GM13977 (cell line): ENCODE results near the gene HERC2.
"Not testable (repeated sequence)": the region's sequence is repeated elsewhere in the genome, so short reads cannot be mapped to it uniquely, and the experiment has no call there.

ENCODE experiments used
- DNase-seq: peaks from one replicate; pipeline ENCODE4 v3.0.0; 2012; ENCODE audit warnings: low spot score
- CTCF ChIP-seq: IDR thresholded peaks from 2 replicates; pipeline ENCODE4 v1.5.1; 2012; ENCODE audit warnings: mild to moderate bottlenecking, control low read depth; ENCODE audit not compliant: insufficient read depth; ENCODE audit errors: extremely low read depth, missing control alignments
- in situ Hi-C: fragments of 300-500 bp; cut with MboI; formaldehyde crosslinking; loops from one replicate; pipeline ENCODE4 v1.12.0; 2022; ENCODE audit warnings: low sequenced_read_pairs, low pct_unique_long_range_greater_than_20kb, mixed read lengths, inconsistent platforms; ENCODE audit not compliant: unreplicated experiment

HERC2 gene

GRCh38 chr15:28243399-28243798 is 78.6 kb downstream of the HERC2 start:
- no peak for TF ChIP-seq CTCF
- DNase-seq: no peak
- in situ Hi-C loops: no loop called here

- DNase-seq, in situ Hi-C loops: not testable (repeated sequence)
Measured at GRCh38 chr15:28238296-28238695, 83.7 kb downstream of the HERC2 start.

DNA sequence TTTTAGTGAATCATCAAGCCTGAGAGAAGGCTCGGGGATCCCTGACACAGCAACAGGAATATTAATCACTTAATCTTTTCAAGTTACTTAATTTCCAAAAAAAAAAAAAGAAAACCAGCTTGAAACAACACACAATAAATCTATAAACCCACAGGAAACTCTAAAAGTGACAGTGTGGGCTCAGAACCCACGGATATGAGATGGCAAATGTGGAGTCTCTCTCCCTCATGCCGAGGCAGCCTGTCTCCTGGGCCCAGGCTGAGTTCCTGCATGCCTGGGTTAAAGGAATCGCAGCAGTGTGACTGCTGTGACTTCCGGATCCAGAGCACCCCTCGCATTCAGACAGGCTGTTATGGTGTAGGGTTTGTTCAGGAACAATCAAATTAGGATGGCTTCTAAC is 90.2 kb downstream of the HERC2 start:
- in situ Hi-C loops, DNase-seq: not testable (repeated sequence)

- DNase-seq, in situ Hi-C loops: not testable (repeated sequence)
Measured at GRCh38 chr15:28231336-28231735, 90.6 kb downstream of the HERC2 start.

DNA sequence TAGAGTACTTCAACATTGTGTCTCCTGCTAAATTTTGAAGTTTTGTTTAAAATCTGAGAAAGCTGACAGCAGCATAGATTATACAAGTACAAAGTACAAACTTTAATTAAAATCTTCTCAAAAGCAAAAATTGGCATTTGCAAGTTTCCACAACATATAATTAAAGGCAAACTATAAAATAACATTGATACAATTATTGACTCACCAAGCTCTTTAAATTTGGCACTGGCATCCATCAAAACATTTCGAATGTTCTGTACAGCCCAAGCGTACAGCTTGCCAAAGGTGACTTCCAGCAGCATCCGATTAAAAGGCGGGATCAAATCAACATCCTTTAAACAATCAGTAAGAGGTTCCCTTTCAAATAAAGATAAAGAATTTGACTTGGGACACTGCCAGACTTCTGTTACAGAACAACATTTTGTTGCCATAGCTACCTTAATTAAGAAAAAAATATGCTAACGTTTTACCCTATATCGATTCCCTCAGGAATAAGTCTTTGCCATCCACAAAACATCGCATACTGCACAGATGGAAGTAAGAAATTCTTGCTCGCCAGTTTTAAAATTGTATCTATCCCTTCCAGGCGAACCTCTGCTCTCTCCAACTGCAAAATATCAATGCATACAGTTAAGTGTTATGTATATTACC is 92.9 kb downstream of the HERC2 start:
- DNase-seq, in situ Hi-C loops: not testable (repeated sequence)

DNA sequence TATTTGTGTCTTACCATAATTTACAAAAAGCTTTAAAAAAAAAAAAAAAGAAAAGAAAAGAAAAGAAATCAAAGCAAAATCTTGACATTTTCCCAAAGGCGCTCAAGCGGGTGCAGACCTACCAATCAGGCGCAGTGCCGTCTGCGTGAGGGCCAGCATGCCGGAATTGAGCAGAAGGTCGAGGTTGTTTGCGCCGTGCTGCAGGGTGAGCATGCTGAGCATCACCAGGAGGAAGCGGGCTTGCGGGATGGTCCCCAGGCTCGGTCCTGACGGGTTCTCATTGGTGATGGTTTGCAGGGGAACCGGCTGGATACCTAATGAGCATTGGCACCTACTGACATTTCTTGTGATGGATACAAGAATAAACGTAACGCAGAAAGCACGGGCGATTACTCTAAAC is 93.9 kb downstream of the HERC2 start:
- DNase-seq: no peak
- no peak for TF ChIP-seq CTCF
- in situ Hi-C loops: no loop called here

- DNase-seq, in situ Hi-C loops: not testable (repeated sequence)
Measured at GRCh38 chr15:28227303-28227702, 94.7 kb downstream of the HERC2 start.

GRCh38 chr15:28222612-28223011 is 99.4 kb downstream of the HERC2 start:
- DNase-seq, in situ Hi-C loops: not testable (repeated sequence)

DNA sequence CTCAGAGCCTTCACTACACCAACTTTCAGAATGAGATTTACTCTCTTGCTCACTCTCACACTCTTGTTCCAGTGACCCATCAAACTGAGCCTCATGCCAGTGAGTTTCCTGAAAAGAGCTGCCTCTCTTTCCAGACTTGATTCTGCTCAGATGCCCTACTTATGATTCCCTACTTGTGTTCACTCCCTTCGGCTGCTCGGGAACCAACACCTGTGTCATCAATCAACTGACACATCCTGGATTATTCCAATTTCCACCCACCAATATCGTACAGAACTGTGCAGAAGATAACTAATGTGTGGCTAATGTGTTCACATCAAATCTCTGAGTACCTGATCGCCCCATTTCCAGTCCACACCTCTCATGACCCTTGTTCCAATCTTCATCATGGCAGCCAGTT is 100.3 kb downstream of the HERC2 start:
- DNase-seq, in situ Hi-C loops: not testable (repeated sequence)

DNA sequence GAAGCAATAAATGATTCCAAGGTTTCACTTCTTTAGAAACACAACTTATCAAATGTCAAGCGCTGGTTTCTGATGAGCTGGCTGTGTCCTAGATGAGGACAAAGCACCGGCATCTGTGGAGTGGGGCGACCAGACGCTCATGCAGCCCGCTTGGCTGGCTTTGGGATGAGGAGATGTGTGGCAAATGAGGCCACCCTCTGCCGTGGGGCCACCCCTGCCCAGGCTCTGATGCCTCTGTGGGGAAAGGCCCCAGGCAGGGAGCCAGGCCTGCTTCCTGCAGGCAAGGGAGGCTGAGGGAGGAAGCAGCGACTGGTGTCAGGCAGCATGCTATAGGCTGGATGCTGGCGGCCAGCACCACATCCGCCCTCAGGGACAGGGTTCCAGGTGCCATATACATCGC is 102.9 kb downstream of the HERC2 start:
- TF ChIP-seq CTCF: no peak
- in situ Hi-C loops: no loop called here
- DNase-seq: no peak

- in situ Hi-C loops, DNase-seq: not testable (repeated sequence)
Measured at GRCh38 chr15:28216946-28217546, 104.9 kb downstream of the HERC2 start.

GRCh38 chr15:28215521-28215920 is 106.5 kb downstream of the HERC2 start:
- DNase-seq, in situ Hi-C loops: not testable (repeated sequence)

- in situ Hi-C loops, DNase-seq: not testable (repeated sequence)
Measured at GRCh38 chr15:28214006-28214790, 107.8 kb downstream of the HERC2 start.

DNA sequence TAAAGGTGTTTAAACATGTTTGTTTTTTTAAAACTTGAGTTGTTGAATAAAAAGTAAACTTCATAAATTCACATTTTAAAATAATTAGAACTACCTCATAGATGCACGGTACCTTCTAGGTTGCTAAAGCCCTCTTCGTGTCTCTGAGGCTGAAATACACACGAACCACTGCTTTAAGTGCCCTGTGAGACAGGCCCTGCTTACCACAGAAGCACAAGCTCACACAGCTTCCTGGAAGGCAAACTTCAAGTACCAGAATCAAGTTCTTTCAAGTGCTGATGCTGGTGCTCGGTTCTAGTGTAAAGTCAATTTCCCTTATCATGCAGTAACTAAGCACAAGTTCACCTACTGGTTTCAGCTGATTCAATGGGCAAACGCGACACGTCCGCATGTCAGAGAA is 108.6 kb downstream of the HERC2 start:
- in situ Hi-C loops, DNase-seq: not testable (repeated sequence)
